K562 (cell line): Measurements from ENCODE around the gene SLC7A5. TPM values are rescaled to one million over a fixed set of nuclear protein-coding genes. Genes with fewer than 3 reads are reported as not detected.
"Not testable (repeated sequence)": the region's sequence is repeated elsewhere in the genome, so short reads cannot be mapped to it uniquely, and the experiment has no call there.

ENCODE experiments used
- ATAC-seq: fragments of 200-7000 bp; cut with Tn5 transposase; 3 replicates; pipeline ENCODE4 v1.9.1; 2020; ENCODE audit warnings: moderate library complexity
- BruUV-seq: library from RNA; stranded (reverse); fragments of 400-500 nt; replicated peaks from 2 replicates; lab custom pipeline; 2021; lab: Mats Ljungman, UMichigan
- CTCF ChIA-PET: fragments of 300-600 bp; formaldehyde crosslinking; extraction: SDS; loops from one replicate; lab custom pipeline; 2021; ENCODE audit warnings: low intra/inter-chr PET ratio; lab: Yijun Ruan, JAX
- POLR2A ChIA-PET: fragments of 300-600, 350-650 bp; sonication (Branson Sonifier 250); formaldehyde crosslinking; extraction: SDS; loops from one replicate; lab custom pipeline; 2021; ENCODE audit warnings: antibody characterized with exemption, inconsistent platforms; lab: Yijun Ruan, JAX
- DNase-seq, 4 experiments: peaks; one replicate each; pipeline versions ENCODE4 v3.0.0 to v3.0.0-alpha.2; 2011 to 2018; ENCODE audit warnings: low spot score in 3 of 4, mixed read lengths in 3 of 4; ENCODE audit errors: extremely low read depth in 1 of 4
- FAIRE-seq: peaks from 2 replicates; lab custom pipeline; 2011; peaks lifted over from hg19 to GRCh38; lab: Jason Lieb, UNC
- H2AFZ ChIP-seq: 2 replicates; pipeline ENCODE4 v1.6.0; 2011; ENCODE audit warnings: low read depth, low read length, control low read depth, inconsistent platforms
- H3K27ac ChIP-seq: fragments of 200-600 bp; 3 replicates; pipeline ENCODE4 v1.8.0; 2011; ENCODE audit warnings: low read depth, mild to moderate bottlenecking, control low read depth, inconsistent platforms, low read length, moderate library complexity, mixed read lengths; ENCODE audit errors: extremely low read depth
- H3K27me3 ChIP-seq, 2 experiments: fragments of 300-600 bp in 1 of 2; 2 replicates in 1 of 2; 3 replicates in 1 of 2; pipeline versions ENCODE4 v1.6.0 to v1.8.0; 2011; ENCODE audit warnings: inconsistent platforms in 2 of 2, low read length in 2 of 2, mild to moderate bottlenecking in 1 of 2, mixed read lengths in 1 of 2, moderate library complexity in 1 of 2; ENCODE audit not compliant: control insufficient read depth in 2 of 2, insufficient read depth in 2 of 2
- H3K36me3 ChIP-seq: fragments of 300-600 bp; 3 replicates; pipeline ENCODE4 v1.8.0; 2011; ENCODE audit warnings: mild to moderate bottlenecking, low read length, inconsistent platforms; ENCODE audit not compliant: control insufficient read depth, insufficient read depth
- H3K4me1 ChIP-seq, 2 experiments: fragments of 200-600 bp in 1 of 2; replicated peaks in 1 of 2; 2 replicates in 1 of 2; 3 replicates in 1 of 2; pipeline versions ENCODE4 v1.5.1 to v1.8.0; 2011; ENCODE audit warnings: inconsistent platforms in 2 of 2, low read length in 2 of 2, mild to moderate bottlenecking in 1 of 2, mixed read lengths in 1 of 2, moderate library complexity in 1 of 2; ENCODE audit not compliant: control insufficient read depth in 2 of 2, insufficient read depth in 2 of 2
- H3K4me2 ChIP-seq: 2 replicates; pipeline ENCODE4 v1.6.1; 2011; ENCODE audit warnings: low read length, control low read depth, inconsistent platforms, mixed read lengths; ENCODE audit not compliant: insufficient read depth
- H3K4me3 ChIP-seq: fragments of 200-600 bp; sonication (generic), shearing (Covaris generic); 2 replicates; pipeline ENCODE4 v1.5.1; 2016; ENCODE audit warnings: control low read depth, inconsistent platforms
- H3K79me2 ChIP-seq: fragments of 200-600 bp; 3 replicates; pipeline ENCODE4 v1.8.0; 2011; ENCODE audit warnings: low read length, inconsistent platforms; ENCODE audit not compliant: control insufficient read depth, insufficient read depth
- H3K9ac ChIP-seq, 2 experiments: 2 replicates each; pipeline versions ENCODE4 v1.6.0 to v1.6.1; 2011; ENCODE audit warnings: low read depth in 2 of 2, low read length in 2 of 2, control low read depth in 1 of 2, inconsistent platforms in 1 of 2, mild to moderate bottlenecking in 1 of 2, mixed read lengths in 1 of 2; ENCODE audit not compliant: insufficient read depth in 1 of 2
- H3K9me1 ChIP-seq: one replicate; pipeline ENCODE4 v1.6.0; 2011; ENCODE audit warnings: inconsistent platforms, mild to moderate bottlenecking, low read length, moderate library complexity; ENCODE audit not compliant: control insufficient read depth, insufficient read depth
- H3K9me3 ChIP-seq: replicated peaks from 2 replicates; pipeline ENCODE4 v1.5.1; 2011; ENCODE audit warnings: low read depth, low read length, inconsistent platforms; ENCODE audit not compliant: control insufficient read depth, insufficient read depth
- H4K20me1 ChIP-seq: replicated peaks from 2 replicates; pipeline ENCODE4 v1.6.1; 2011; ENCODE audit warnings: low read length, inconsistent platforms, mixed read lengths; ENCODE audit not compliant: control insufficient read depth, insufficient read depth
- BHLHE40 ChIP-seq: IDR thresholded peaks from 2 replicates; pipeline ENCODE4 v1.6.1; 2011; ENCODE audit warnings: low read length, improper control_type of control experiment
- CEBPG ChIP-seq, 3 experiments: fragments of 200-800 bp in 1 of 3; sonication (Bioruptor generic) in 1 of 3; sonication (generic) in 1 of 3; formaldehyde crosslinking in 1 of 3; IDR thresholded peaks in 2 of 3; conservative IDR thresholded peaks in 1 of 3; 2 replicates each; pipeline versions ENCODE4 v1.6.1 to v1.8.0; 2016 to 2022; ENCODE audit warnings: missing compliant biosample characterization in 2 of 3, missing genetic modification characterization in 2 of 3, mild to moderate bottlenecking in 1 of 3, missing genetic modification reagents in 1 of 3
- CREB1 ChIP-seq, 2 experiments: sonication (generic) in 1 of 2; formaldehyde crosslinking in 1 of 2; IDR thresholded peaks; 2 replicates each; pipeline versions ENCODE4 v1.6.1 to v1.8.0; 2012 to 2022; ENCODE audit warnings: inconsistent platforms in 1 of 2, mild to moderate bottlenecking in 1 of 2, missing genetic modification reagents in 1 of 2, moderate library complexity in 1 of 2
- CREM ChIP-seq: IDR thresholded peaks from 2 replicates; pipeline ENCODE4 v1.6.1; 2014; ENCODE audit warnings: antibody characterized with exemption, low read depth
- LCOR ChIP-seq: sonication (generic); formaldehyde crosslinking; IDR thresholded peaks from 2 replicates; pipeline ENCODE4 v1.8.0; 2022; ENCODE audit warnings: mild to moderate bottlenecking, missing genetic modification reagents
- MYC ChIP-seq, 2 experiments: fragments of 250-450 bp in 1 of 2; sonication (Bioruptor Pico) in 1 of 2; IDR thresholded peaks; 2 replicates each; pipeline versions ENCODE4 v1.5.1 to v1.6.1; 2012 to 2021; ENCODE audit warnings: low read depth in 2 of 2, borderline replicate concordance in 1 of 2, improper control_type of control experiment in 1 of 2, low read length in 1 of 2, mild to moderate bottlenecking in 1 of 2, moderate library complexity in 1 of 2
- NRF1 ChIP-seq, 2 experiments: fragments of 450-650 bp; IDR thresholded peaks in 1 of 2; conservative IDR thresholded peaks in 1 of 2; 2 replicates each; pipeline ENCODE4 v1.6.1; 2014; ENCODE audit warnings: mild to moderate bottlenecking in 2 of 2
- SMC3 ChIP-seq: conservative IDR thresholded peaks from 2 replicates; pipeline ENCODE4 v1.6.1; 2011; ENCODE audit warnings: low read depth, low read length, improper control_type of control experiment; ENCODE audit not compliant: insufficient read depth
- ZNF12 ChIP-seq: sonication (generic); formaldehyde crosslinking; IDR thresholded peaks from 2 replicates; pipeline ENCODE4 v1.4.0; 2020; ENCODE audit warnings: mild to moderate bottlenecking, missing genetic modification reagents
- WGBS: fragments of 100-300 bp; shearing (Covaris generic); methylation state at CpG from one replicate; pipeline ENCODE4 v1.1.6; 2016; ENCODE audit warnings: low coverage, mixed read lengths; ENCODE audit not compliant: insufficient coverage; ENCODE audit errors: missing lambda C conversion rate; 5-methylcytosine and 5-hydroxymethylcytosine counted together
- in situ Hi-C: fragments of 300-500 bp; cut with MboI; formaldehyde crosslinking; loops from 4 replicates; pipeline ENCODE4 v1.15.0; 2018; ENCODE audit warnings: inconsistent platforms, mixed read lengths
- intact Hi-C: fragments of 100-400 bp; cut with micrococcal nuclease; formaldehyde crosslinking; loops from 2 replicates; pipeline ENCODE4 v1.14.2; 2022
- polyA plus RNA-seq, 8 experiments: library from polyadenylated mRNA; depleted of rRNA in 4 of 8; stranded (reverse) in 5 of 8; unstranded in 3 of 8; fragments of >200 nt; fragmentation: Nextera tagmentation in 2 of 8; fragmentation: Illumina TruSeq in 1 of 8; extraction: Ambion mirVana in 2 of 8; extraction: Trizol in 1 of 8; gene quantifications; 2 replicates each; pipeline versions ENCODE4 v1.2.1 to v1.2.3, GENCODE V29; 2011 to 2014; ENCODE audit warnings: inconsistent platforms in 1 of 8, missing spikeins in 1 of 8
- total RNA-seq, 7 experiments: library from RNA; depleted of rRNA in 6 of 7; stranded (reverse); fragments of >200 nt in 6 of 7; fragmentation: Illumina TruSeq in 2 of 7; extraction: Trizol in 2 of 7; gene quantifications; 2 replicates each; pipeline versions ENCODE4 v1.2.1 to v1.2.3, GENCODE V29; 2011 to 2021; ENCODE audit warnings: low replicate concordance in 1 of 7
- TF ChIP-seq, protein P1 (sequence below), 2 experiments: fragments of 450-650 bp; conservative IDR thresholded peaks; 2 replicates each; pipeline ENCODE4 v1.6.1; 2017; ENCODE audit warnings: mild to moderate bottlenecking in 2 of 2, moderate library complexity in 2 of 2
- TF ChIP-seq, protein P2 (sequence below), 3 experiments: IDR thresholded peaks in 2 of 3; conservative IDR thresholded peaks in 1 of 3; 2 replicates each; pipeline ENCODE4 v1.5.1; 2011 to 2012; ENCODE audit warnings: low read length in 3 of 3, mild to moderate bottlenecking in 3 of 3, control low read depth in 2 of 3, improper control_type of control experiment in 1 of 3, inconsistent platforms in 1 of 3, low read depth in 1 of 3, mixed read lengths in 1 of 3, moderate library complexity in 1 of 3; ENCODE audit not compliant: insufficient read depth in 2 of 3
- TF ChIP-seq, protein P3 (sequence below): sonication (generic); formaldehyde crosslinking; IDR thresholded peaks from 2 replicates; pipeline ENCODE4 v1.8.0; 2022; ENCODE audit warnings: missing genetic modification reagents, mild to moderate bottlenecking, moderate library complexity, borderline replicate concordance
- TF ChIP-seq, protein P4 (sequence below): sonication (generic); formaldehyde crosslinking; IDR thresholded peaks from 2 replicates; pipeline ENCODE4 v1.9.0; 2022; ENCODE audit warnings: mild to moderate bottlenecking, missing genetic modification reagents

SLC7A5 gene
- total and polyA plus RNA-seq, 9 of the 15 experiments (the other 6 are each of a cell fraction or from before 2014, with no cell fraction given), result 1.9 to 220 (median 18.6) TPM

DNA sequence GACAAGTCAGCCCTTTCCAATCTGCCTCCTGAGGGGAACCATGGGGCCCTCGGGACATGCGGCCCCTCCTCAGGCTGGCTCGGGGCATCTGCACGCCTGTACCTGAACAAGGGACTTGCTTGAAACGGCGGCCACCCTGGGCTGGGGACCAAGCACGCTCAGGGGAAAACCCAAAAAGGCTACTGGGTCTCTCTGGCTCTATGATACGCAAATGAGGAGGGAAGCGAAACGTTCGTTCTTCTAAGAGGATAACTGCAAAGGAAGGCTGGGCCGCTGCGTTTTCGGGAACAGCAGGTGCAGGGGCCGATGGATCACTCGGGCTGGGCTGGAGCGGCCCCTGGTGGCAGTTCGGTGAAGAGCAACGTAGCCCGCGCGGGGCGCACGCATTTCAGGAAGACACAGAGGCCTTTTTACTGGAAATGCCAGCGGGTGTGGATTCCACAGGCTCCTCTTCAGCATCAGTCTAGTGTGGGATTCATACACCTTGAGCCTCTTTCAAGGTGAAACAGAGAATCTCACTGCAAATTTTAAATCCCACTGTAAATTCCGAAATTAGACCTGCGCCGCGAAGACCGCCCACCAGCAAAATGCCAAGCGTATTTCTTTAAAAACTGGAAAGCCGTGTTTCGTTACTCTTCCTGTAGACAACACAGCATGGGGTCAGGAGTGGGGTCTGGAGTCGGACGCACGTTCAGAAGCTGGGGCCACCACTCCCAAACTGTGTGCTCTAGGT is 40.1 kb upstream of the SLC7A5 start:
- Histone ChIP-seq H3K4me1 (peaks cover 0 to 14% of the 10 kb centered on the region in 2 experiments; a peak in 2 of 5 replicates), H3K27me3 (peaks cover 2 to 36% of the 10 kb centered on the region in 2 experiments; a peak in 2 of 5 replicates)
- DNase-seq (peak; percentile 72 to 81 (median 74)), ATAC-seq (peak; percentile 93), FAIRE-seq (peak; percentile 88)
- H3K9ac ChIP-seq; in situ Hi-C loops; POLR2A ChIA-PET; H3K36me3 ChIP-seq; H3K9me1 ChIP-seq; H3K79me2 ChIP-seq; H2AFZ ChIP-seq; H3K4me3 ChIP-seq; H3K9me3 ChIP-seq; H3K27ac ChIP-seq; H4K20me1 ChIP-seq; BruUV-seq; H3K4me2 ChIP-seq; TF ChIP-seq CREB1 (IDR thresholded peaks at IDR 0.05); CEBPG (tag; conservative IDR thresholded peaks at IDR 0.05 in 1 of 2, IDR thresholded peaks at IDR 0.05 in 1 of 2); MYC (CRISPR knock-in tag; IDR thresholded peaks at IDR 0.05; ENCODE audit: borderline replicate concordance, low read depth): not testable (repeated sequence)
- intact Hi-C loops, result loop anchor here (1.0 to 2.0 kb wide), 2 partner anchors 39 to 130 kb away; no protein-coding TSS in a partner anchor
- CTCF ChIA-PET, result interaction anchor here (0.6 to 2.6 kb wide), 6 partner anchors 21 to 320 kb away, joined by 3 to 24 read pairs (median 4); no protein-coding TSS in a partner anchor
- 30% methylated on average over 34 of the region's 36 CpGs for WGBS
- TF ChIP-seq CREB1 (CRISPR knock-in tag; IDR thresholded peaks at IDR 0.05) (peak; percentile 56; the same call in 1 of the 2 replicates), LCOR (CRISPR knock-in tag) (peak; percentile 70; the same call in 1 of the 2 replicates), BHLHE40 (peak; percentile 40), SMC3 (peak; percentile 91), CEBPG (CRISPR knock-in tag; IDR thresholded peaks at IDR 0.05) (peak; percentile 17; the same call in 1 of the 2 replicates), CREM (peak; percentile 79), MYC (IDR thresholded peaks at IDR 0.05; ENCODE audit: low read depth, low read length) (peak; percentile 76), ZNF12 (0 out of 2 replicates have a peak, but pooled peaks have one; percentile 38), NRF1 (conservative IDR thresholded peaks at IDR 0.05 in 1 of 2, IDR thresholded peaks at IDR 0.05 in 1 of 2) (peak; percentile 40 to 42; a peak in 2 of 4 replicates)
- TF ChIP-seq, protein P1, sequence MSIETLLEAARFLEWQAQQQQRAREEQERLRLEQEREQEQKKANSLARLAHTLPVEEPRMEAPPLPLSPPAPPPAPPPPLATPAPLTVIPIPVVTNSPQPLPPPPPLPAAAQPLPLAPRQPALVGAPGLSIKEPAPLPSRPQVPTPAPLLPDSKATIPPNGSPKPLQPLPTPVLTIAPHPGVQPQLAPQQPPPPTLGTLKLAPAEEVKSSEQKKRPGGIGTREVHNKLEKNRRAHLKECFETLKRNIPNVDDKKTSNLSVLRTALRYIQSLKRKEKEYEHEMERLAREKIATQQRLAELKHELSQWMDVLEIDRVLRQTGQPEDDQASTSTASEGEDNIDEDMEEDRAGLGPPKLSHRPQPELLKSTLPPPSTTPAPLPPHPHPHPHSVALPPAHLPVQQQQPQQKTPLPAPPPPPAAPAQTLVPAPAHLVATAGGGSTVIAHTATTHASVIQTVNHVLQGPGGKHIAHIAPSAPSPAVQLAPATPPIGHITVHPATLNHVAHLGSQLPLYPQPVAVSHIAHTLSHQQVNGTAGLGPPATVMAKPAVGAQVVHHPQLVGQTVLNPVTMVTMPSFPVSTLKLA (conservative IDR thresholded peaks at IDR 0.05), result peak; percentile 32 to 53; a peak in 2 of 4 replicates
- TF ChIP-seq, protein P2, sequence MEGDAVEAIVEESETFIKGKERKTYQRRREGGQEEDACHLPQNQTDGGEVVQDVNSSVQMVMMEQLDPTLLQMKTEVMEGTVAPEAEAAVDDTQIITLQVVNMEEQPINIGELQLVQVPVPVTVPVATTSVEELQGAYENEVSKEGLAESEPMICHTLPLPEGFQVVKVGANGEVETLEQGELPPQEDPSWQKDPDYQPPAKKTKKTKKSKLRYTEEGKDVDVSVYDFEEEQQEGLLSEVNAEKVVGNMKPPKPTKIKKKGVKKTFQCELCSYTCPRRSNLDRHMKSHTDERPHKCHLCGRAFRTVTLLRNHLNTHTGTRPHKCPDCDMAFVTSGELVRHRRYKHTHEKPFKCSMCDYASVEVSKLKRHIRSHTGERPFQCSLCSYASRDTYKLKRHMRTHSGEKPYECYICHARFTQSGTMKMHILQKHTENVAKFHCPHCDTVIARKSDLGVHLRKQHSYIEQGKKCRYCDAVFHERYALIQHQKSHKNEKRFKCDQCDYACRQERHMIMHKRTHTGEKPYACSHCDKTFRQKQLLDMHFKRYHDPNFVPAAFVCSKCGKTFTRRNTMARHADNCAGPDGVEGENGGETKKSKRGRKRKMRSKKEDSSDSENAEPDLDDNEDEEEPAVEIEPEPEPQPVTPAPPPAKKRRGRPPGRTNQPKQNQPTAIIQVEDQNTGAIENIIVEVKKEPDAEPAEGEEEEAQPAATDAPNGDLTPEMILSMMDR (IDR thresholded peaks at IDR 0.05 in 2 of 3, conservative IDR thresholded peaks at IDR 0.05 in 1 of 3; ENCODE audit: insufficient read depth in 2 of 3, low read depth in 1 of 3, low read length in 3 of 3), result peak; percentile 87 to 90 (median 88)
- TF ChIP-seq, protein P3, sequence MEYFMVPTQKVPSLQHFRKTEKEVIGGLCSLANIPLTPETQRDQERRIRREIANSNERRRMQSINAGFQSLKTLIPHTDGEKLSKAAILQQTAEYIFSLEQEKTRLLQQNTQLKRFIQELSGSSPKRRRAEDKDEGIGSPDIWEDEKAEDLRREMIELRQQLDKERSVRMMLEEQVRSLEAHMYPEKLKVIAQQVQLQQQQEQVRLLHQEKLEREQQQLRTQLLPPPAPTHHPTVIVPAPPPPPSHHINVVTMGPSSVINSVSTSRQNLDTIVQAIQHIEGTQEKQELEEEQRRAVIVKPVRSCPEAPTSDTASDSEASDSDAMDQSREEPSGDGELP (CRISPR knock-in tag), result peak; percentile 48; the same call in 1 of the 2 replicates
- TF ChIP-seq, protein P4, sequence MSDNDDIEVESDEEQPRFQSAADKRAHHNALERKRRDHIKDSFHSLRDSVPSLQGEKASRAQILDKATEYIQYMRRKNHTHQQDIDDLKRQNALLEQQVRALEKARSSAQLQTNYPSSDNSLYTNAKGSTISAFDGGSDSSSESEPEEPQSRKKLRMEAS, result peak; percentile 29; the same call in 1 of the 2 replicates
